ENCODE data around the gene IKZF3.

Gene IKZF3

DNA sequence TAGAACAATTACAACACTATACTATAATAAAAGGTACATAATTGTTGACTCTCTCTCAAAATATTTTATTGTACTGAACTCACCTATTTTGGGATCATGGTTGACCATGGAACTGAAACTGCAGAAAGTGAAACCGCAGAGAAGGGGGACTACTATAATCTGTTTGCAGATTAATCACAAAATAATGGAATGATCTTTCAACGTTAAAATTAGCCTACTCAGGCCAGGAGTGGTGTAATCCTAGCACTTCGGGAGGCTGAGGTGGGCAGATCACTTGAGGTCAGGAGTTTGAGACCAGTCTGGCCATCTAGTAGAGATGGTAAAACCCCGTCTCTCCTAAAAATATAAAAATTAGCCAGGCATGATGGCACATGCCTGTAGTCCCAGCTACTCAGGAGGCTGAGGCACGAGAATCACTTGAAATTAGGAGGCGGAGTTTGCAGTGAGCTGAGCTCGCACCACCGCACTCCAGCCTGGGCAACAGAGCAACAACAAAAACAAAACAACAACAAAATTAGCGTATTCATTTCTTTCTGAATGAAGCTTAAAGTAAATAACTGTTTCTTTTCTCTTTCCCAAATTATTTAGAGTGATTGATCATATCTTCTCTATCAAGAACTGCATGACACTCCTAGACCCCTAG is 45.6 kb downstream of the IKZF3 start:
- no peak for DNase-seq (ENCODE audit: low read depth in 2 of 3, low spot score in 2 of 3)

DNA sequence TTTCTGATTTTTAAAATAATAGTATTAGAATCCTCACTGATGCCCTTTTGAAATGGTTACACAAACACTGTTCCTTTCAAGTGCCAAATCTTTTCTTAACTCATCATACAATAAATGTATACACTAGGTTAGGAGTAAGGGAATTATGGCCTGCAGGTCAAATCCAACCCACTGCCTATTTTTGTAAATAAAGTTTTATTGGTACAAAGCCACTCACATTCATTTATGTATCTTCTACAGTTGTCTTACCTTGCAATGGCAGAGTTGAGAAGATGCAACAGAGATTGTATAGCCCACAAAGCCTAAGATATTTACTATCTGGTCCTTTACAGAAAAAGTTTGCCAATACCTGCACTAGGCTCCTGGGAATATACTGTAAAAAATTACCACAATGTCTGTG is 47.8 kb downstream of the IKZF3 start:
- no peak for DNase-seq (ENCODE audit: low read depth in 2 of 3, low spot score in 2 of 3)

DNA sequence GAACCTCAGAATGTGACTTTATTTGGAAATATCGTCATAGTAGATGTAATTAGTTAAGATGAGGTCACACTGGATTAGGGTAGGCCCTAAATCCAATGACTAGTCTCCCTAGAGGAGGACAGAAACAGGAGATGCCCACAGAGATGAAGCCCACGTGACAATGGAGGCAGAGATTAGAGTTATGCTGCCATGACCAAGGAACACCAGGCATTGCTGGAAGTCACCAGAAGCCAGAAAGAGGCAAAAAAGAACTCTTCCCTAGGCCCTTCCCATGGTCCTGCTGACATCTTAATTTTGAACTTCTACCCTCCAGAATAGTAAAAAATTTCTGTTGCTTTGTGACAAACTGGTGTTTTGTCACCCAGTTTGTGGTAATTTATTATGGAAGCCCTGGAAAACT is 49.6 kb downstream of the IKZF3 start:
- no peak for DNase-seq (ENCODE audit: low read depth in 2 of 3, low spot score in 2 of 3)

GRCh38 chr17:39813631-39814030 is 50.5 kb downstream of the IKZF3 start:
- DNase-seq (ENCODE audit: low read depth in 2 of 3, low spot score in 2 of 3) = peak in 1 of 3 experiments; percentile 29

GRCh38 chr17:39812466-39812865 is 51.6 kb downstream of the IKZF3 start:
- no peak for DNase-seq (ENCODE audit: low read depth in 2 of 3, low spot score in 2 of 3)

DNA sequence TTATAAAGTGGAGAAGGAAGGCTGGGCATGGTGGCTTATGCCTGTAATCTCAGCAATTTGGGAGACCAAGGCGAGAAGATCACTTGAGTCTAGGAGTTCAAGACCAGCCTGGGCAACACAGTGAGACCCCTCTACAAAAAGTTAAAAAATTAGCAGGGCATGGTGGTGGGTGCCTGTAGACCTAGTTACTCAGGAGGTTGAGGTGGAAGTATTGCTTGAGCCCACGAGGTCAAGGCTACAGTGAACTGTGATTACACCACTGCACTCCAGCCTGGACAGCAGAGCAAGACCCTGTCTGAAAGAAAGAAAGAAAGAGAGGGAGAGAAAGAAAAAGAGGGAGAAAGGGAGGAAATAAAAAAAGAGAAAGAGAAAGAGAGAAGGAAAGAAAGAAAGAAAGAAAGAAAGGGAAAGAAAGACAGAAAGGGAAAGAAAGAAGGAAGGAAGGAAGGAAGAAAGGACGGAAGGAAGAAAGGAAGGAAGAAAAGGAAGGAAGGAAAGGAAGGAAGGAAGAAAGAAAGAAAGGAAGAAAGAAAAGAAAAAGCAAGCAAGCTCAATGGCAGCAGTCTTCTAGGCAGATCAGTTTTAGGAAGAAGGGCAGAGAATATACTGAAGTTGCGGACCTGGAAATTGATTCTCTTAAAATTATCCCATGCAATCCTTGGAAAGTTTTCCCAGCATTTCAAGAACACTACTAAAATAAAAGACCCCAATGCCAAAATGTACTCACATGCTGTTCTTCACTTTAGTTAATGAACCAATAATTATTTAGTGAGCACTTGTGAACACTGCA is 53.0 kb downstream of the IKZF3 start:
- no peak for DNase-seq (ENCODE audit: low read depth in 2 of 3, low spot score in 2 of 3)

DNA sequence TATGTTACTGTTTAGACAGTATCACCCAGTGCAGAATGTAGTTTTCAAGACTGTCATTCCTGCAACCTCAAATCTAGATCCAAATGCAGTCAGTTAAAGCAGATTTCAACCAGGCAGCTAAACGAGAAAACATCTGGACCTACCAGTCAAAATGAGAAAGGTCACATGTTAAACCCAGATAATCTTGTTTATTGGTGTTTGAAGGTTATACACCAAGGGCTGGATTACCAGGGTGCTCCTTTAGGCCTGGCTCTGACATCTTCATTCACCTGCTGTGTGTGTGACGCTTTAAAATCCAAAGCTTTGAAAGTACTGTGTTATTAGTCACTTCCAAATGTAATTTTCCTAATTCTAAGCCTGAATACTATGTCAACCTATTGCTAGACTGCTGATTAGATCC is 54.9 kb downstream of the IKZF3 start:
- no peak for DNase-seq (ENCODE audit: low read depth in 2 of 3, low spot score in 2 of 3)

GRCh38 chr17:39808409-39808997 is 55.6 kb downstream of the IKZF3 start:
- no peak for DNase-seq (ENCODE audit: low read depth in 2 of 3, low spot score in 2 of 3)

- DNase-seq (ENCODE audit: low read depth in 2 of 3, low spot score in 2 of 3) = no peak
Observed at GRCh38 chr17:39804839-39805238, 59.3 kb downstream of the IKZF3 start.

DNA sequence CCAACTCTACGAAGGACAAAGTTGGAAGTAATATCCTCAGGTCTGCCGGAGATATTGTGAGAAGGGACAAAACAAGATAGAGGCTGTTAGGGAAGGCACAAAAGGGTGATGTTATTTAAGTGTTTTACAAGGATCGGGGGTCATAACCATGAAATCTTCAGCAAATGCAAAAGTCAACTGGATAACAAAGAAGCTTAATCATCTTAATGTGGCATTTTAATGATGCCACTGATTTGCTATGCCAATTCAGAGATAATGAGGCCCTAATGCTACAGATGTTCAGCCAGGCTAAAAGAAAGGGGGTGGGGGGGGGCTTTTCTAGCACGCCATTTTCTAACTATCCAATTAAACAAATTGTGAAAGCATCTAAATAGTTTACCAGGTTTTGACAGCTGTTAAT is 63.1 kb downstream of the IKZF3 start:
- no peak for DNase-seq (ENCODE audit: low read depth in 2 of 3, low spot score in 2 of 3)

DNA sequence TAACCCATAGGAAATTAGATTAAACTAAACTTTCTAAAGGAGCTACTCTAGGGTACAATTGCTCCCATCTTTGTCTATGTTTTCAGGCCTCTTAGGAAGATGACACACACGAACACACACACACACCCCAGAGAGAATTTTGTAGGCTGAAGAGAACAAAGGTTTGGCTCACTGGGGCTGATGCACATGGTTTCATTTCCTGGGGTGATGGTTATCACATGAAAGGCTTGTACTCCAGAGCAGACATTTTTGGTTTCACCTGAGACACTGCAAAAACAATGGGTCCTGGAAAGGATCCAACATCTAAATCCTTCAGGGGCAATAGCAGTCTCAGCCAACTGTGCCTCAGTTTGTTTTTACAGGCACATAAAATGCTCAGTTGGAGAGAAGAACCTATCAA is 63.6 kb downstream of the IKZF3 start:
- DNase-seq (ENCODE audit: low read depth in 2 of 3, low spot score in 2 of 3) = no peak

GRCh38 chr17:39799395-39799794 is 64.7 kb downstream of the IKZF3 start:
- no peak for DNase-seq (ENCODE audit: low read depth in 2 of 3, low spot score in 2 of 3)

- no peak for DNase-seq (ENCODE audit: low read depth in 2 of 3, low spot score in 2 of 3)
Observed at GRCh38 chr17:39794249-39794970, 69.7 kb downstream of the IKZF3 start.

GRCh38 chr17:39793301-39793872 is 70.7 kb downstream of the IKZF3 start:
- DNase-seq (ENCODE audit: low read depth in 2 of 3, low spot score in 2 of 3) = no peak

DNA sequence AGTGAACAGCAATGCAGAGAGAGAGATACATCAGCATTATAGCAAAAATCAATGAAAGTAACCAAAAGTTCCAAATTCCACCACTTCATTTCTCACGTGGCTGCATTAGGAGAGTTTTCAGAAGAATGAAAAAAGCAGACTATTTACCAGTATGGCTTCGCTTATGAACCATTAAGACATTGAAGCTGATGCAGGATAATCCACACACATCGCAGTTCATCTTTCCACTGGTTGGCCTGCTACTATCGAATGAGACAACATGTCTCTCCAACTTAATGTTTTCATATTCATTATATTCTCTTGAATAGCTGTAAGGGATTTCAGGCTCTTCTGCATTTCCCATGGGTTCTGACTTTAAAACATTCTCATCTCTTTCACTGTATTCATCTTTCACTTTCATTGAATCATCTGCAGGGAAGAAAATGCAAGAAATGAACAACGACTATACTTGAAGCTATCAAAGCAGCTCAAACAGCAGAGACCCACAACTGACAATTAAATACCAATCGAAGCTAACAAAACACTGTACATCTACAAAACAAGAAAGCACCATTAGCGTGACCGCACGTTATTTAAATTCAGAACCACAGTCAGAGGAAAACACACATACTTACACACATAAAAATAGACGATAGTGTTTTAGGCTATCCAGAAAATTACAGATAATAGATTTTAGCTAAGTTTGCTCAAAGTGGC is 71.4 kb downstream of the IKZF3 start:
- no peak for DNase-seq (ENCODE audit: low read depth in 2 of 3, low spot score in 2 of 3)

DNA sequence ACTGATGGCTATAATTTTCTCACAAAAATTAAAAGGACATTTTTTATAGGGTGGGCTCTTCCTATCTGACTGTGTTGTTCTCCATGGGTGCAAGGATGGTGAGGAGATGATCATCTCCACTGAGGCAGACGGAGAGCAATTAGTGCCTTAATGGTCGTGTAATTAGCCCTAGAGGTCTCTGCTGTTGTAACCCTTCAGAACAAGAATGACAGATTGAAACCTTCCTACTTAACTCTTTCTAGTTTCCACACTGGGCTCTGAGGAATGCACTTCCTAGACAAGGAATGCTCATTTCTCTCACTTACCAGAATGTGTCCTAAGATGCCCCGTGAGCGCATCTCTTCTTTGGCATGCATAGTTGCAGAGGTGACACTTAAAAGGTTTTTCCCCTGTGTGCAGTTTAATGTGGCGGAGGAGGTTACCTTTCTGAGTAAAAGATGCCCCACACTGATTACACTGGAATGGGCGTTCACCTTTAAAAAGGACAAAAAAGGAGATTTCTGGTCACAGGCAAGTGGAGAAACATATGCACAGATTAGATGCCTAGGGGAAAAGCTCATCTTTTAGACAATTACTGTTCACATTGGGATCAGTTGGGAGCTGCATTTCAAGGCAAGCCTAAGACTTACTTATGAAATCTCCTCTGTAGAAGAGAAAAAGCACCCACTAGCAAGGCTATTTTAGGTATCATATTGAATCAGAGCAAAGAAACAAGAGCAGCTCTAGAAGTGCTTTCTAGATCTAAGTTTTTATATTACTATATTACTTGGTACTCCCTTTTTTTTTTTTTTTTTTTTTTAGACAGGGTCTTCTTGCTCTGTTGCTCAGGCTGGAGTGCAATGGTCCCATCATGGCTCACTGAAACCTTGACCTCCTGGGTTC is 72.8 kb downstream of the IKZF3 start:
- no peak for DNase-seq (ENCODE audit: low read depth in 2 of 3, low spot score in 2 of 3)

DNA sequence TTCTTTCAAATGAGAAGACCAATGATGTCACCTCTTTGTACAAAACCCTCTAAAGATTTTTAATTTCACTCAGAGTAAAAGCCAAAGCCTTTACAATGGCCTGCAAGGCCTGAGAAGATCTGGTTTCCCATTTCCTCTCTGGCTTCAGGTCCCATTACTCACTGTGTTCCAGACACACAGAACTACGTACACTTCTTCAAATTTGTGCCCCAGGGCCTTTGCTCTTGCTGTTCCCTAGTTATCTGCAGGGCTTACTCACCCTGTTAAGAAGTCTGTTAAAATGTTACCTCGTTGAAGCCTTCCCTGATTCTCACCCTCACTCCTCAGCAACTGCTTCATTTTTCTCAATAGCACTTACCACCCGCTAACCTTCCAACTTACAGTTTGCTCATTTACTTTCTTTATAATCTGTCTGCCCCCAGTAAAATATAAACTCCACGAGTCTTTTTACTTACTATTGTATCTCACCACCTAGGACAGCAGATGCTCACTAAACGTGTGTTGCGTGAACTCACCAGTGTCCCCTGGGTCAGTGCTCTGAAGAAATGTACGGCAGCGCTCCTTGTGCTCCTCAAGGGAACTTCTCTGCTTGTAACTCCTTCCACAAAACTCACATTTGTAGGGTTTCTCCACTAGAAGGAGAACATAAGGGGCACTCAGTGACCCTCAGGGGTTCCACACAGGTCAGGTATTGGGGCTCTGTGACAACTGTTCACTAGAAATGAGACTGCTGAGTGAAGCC is 76.2 kb downstream of the IKZF3 start:
- DNase-seq (ENCODE audit: low read depth in 2 of 3, low spot score in 2 of 3) = no peak

DNA sequence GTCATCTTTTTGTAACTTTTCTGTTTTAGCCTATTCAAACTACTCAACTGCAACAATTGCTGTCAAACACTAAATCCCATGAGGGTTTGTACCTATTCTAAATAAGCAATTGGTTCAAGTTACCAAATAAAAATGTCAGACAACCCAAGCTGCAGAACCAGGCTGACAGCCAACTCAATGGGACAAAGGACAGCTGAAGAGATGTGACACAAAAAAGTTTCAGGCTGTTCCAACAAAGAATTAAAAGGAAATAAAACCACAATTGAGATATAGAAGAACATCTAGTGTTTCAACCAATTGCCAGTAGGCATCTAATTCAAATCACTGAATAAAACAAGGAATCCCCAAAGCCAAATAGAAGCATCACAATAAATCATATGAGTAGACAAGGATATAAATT is 77.1 kb downstream of the IKZF3 start:
- no peak for DNase-seq (ENCODE audit: low read depth in 2 of 3, low spot score in 2 of 3)

- no peak for DNase-seq (ENCODE audit: low read depth in 2 of 3, low spot score in 2 of 3)
Observed at GRCh38 chr17:39782980-39783379, 81.1 kb downstream of the IKZF3 start.
